H1 (cell line): Measurements from ENCODE around the gene FBN2. TPM values are rescaled to one million over a fixed set of nuclear protein-coding genes. Genes with fewer than 3 reads are reported as not detected.

Experiments used
- CTCF ChIA-PET: fragments of 300-600 bp; sonication (Branson Sonifier 250); formaldehyde crosslinking; loops from one replicate; lab custom pipeline; 2021; ENCODE audit not compliant: partially characterized antibody; lab: Charles Lee
- POLR2A ChIA-PET: fragments of 300-600 bp; sonication (Branson Sonifier 250); formaldehyde crosslinking; loops from one replicate; lab custom pipeline; 2021; ENCODE audit warnings: inconsistent platforms; ENCODE audit not compliant: partially characterized antibody; lab: Charles Lee
- DNase-seq, 2 experiments: peaks; one replicate each; pipeline versions ENCODE4 v3.0.0 to v3.0.0-alpha.2; 2010 to 2022; ENCODE audit warnings: low spot score in 2 of 2, low read depth in 1 of 2, mixed read lengths in 1 of 2
- FAIRE-seq: peaks from 2 replicates; lab custom pipeline; 2011; peaks lifted over from hg19 to GRCh38; lab: Jason Lieb, UNC
- H2AFZ ChIP-seq: 2 replicates; pipeline ENCODE4 v1.8.1; 2012; ENCODE audit warnings: low read length, inconsistent platforms
- H2AK5ac ChIP-seq: 2 replicates; pipeline ENCODE4 v1.6.1; 2013; ENCODE audit warnings: low read depth, low read length
- H2BK120ac ChIP-seq: replicated peaks from 2 replicates; pipeline ENCODE3; 2013; ENCODE audit warnings: low read depth, low read length, inconsistent platforms
- H2BK12ac ChIP-seq: 2 replicates; pipeline ENCODE4 v1.6.1; 2013; ENCODE audit warnings: low read depth, low read length
- H2BK15ac ChIP-seq: 2 replicates; pipeline ENCODE4 v1.6.1; 2013; ENCODE audit warnings: low read length
- H2BK20ac ChIP-seq: 2 replicates; pipeline ENCODE4 v1.6.1; 2013; ENCODE audit warnings: low read length
- H2BK5ac ChIP-seq: 2 replicates; pipeline ENCODE4 v1.6.1; 2013; ENCODE audit warnings: low read depth, low read length
- H3K14ac ChIP-seq: 2 replicates; pipeline ENCODE4 v1.6.1; 2013; ENCODE audit warnings: inconsistent platforms; ENCODE audit not compliant: insufficient read length
- H3K18ac ChIP-seq: 2 replicates; pipeline ENCODE4 v1.6.1; 2013; ENCODE audit warnings: low read length; ENCODE audit errors: extremely low read depth
- H3K23ac ChIP-seq: 2 replicates; pipeline ENCODE4 v1.6.1; 2013; ENCODE audit warnings: inconsistent platforms; ENCODE audit not compliant: insufficient read length
- H3K23me2 ChIP-seq: 2 replicates; pipeline ENCODE4 v1.6.1; 2013; ENCODE audit warnings: low read depth, low read length
- H3K27ac ChIP-seq: 2 replicates; pipeline ENCODE4 v1.6.1; 2011; ENCODE audit warnings: low read depth, low read length, inconsistent platforms
- H3K27me3 ChIP-seq, 4 experiments: replicated peaks in 1 of 4; 1 replicate in 1 of 4; 2 replicates in 3 of 4; pipeline versions ENCODE4 v1.6.1 to v1.8.1; 2011 to 2013; ENCODE audit warnings: low read length in 3 of 4, mild to moderate bottlenecking in 3 of 4, inconsistent platforms in 2 of 4, mixed read lengths in 2 of 4, moderate library complexity in 1 of 4; ENCODE audit not compliant: control insufficient read depth in 3 of 4, insufficient read depth in 3 of 4; ENCODE audit errors: extremely low read depth in 1 of 4
- H3K36me3 ChIP-seq, 4 experiments: 2 replicates each; pipeline versions ENCODE4 v1.6.1 to v1.8.1; 2011 to 2013; ENCODE audit warnings: mild to moderate bottlenecking in 4 of 4, low read length in 3 of 4, moderate library complexity in 2 of 4, control low read depth in 1 of 4, inconsistent platforms in 1 of 4; ENCODE audit not compliant: insufficient read depth in 4 of 4, control insufficient read depth in 2 of 4
- H3K4ac ChIP-seq: replicated peaks from 2 replicates; pipeline ENCODE3; 2013; ENCODE audit warnings: low read length, low read depth, mixed read lengths, inconsistent platforms; ENCODE audit not compliant: insufficient read length
- H3K4me1 ChIP-seq, 4 experiments: replicated peaks in 1 of 4; 1 replicate in 1 of 4; 2 replicates in 3 of 4; pipeline versions ENCODE4 v1.6.1 to v1.8.1; 2011 to 2013; ENCODE audit warnings: low read length in 3 of 4, inconsistent platforms in 2 of 4, mixed read lengths in 1 of 4; ENCODE audit not compliant: insufficient read depth in 4 of 4, control insufficient read depth in 3 of 4
- H3K4me2 ChIP-seq, 2 experiments: 2 replicates each; pipeline versions ENCODE4 v1.6.1 to v1.8.1; 2011 to 2013; ENCODE audit warnings: low read depth in 2 of 2, low read length in 2 of 2, control low read depth in 1 of 2, inconsistent platforms in 1 of 2, mild to moderate bottlenecking in 1 of 2; ENCODE audit not compliant: insufficient read depth in 1 of 2
- H3K4me3 ChIP-seq, 4 experiments: fragments of 200-600, 300-600 bp in 1 of 4; sonication (generic), shearing (Covaris generic), sonication (Bioruptor Twin) in 1 of 4; 2 replicates each; pipeline versions ENCODE4 v1.5.1 to v1.8.1; 2011 to 2016; ENCODE audit warnings: low read length in 4 of 4, low read depth in 3 of 4, control low read depth in 2 of 4, inconsistent platforms in 2 of 4, mild to moderate bottlenecking in 2 of 4, mixed read lengths in 1 of 4, moderate library complexity in 1 of 4; ENCODE audit not compliant: insufficient read depth in 2 of 4; ENCODE audit errors: extremely low read depth in 1 of 4
- H3K56ac ChIP-seq: replicated peaks from 2 replicates; pipeline ENCODE3; 2013; ENCODE audit warnings: low read depth, mild to moderate bottlenecking, mixed read lengths, low read length, inconsistent platforms; ENCODE audit not compliant: insufficient read length
- H3K79me1 ChIP-seq: 2 replicates; pipeline ENCODE4 v1.6.1; 2013; ENCODE audit warnings: low read depth, low read length, control low read depth
- H3K79me2 ChIP-seq, 2 experiments: 2 replicates each; pipeline versions ENCODE4 v1.6.1 to v1.8.1; 2012 to 2013; ENCODE audit warnings: low read length in 2 of 2, mild to moderate bottlenecking in 2 of 2, inconsistent platforms in 1 of 2; ENCODE audit not compliant: insufficient read depth in 2 of 2, control insufficient read depth in 1 of 2
- H3K9ac ChIP-seq, 4 experiments: replicated peaks in 1 of 4; 1 replicate in 1 of 4; 2 replicates in 3 of 4; pipeline versions ENCODE4 v1.6.1 to v1.8.1; 2011 to 2013; ENCODE audit warnings: low read depth in 3 of 4, low read length in 3 of 4, control low read depth in 2 of 4, mild to moderate bottlenecking in 2 of 4, moderate library complexity in 2 of 4, inconsistent platforms in 1 of 4; ENCODE audit errors: extremely low read depth in 1 of 4
- H3K9me3 ChIP-seq, 2 experiments: 2 replicates each; pipeline versions ENCODE4 v1.6.1 to v1.8.1; 2012 to 2013; ENCODE audit warnings: mild to moderate bottlenecking in 2 of 2, moderate library complexity in 2 of 2, control low read depth in 1 of 2, inconsistent platforms in 1 of 2, low read depth in 1 of 2, low read length in 1 of 2, mixed read lengths in 1 of 2; ENCODE audit not compliant: insufficient read depth in 2 of 2
- H4K20me1 ChIP-seq, 2 experiments: replicated peaks in 1 of 2; 2 replicates each; pipeline versions ENCODE3 to v1.8.1; 2011 to 2013; ENCODE audit warnings: inconsistent platforms in 2 of 2, low read length in 2 of 2, mild to moderate bottlenecking in 1 of 2; ENCODE audit not compliant: insufficient read depth in 2 of 2, control insufficient read depth in 1 of 2
- H4K5ac ChIP-seq: 2 replicates; pipeline ENCODE4 v1.6.1; 2013; ENCODE audit warnings: low read length, low read depth, mixed read lengths, inconsistent platforms; ENCODE audit not compliant: insufficient read length
- H4K8ac ChIP-seq: 2 replicates; pipeline ENCODE4 v1.8.0; 2013; ENCODE audit warnings: mild to moderate bottlenecking, moderate library complexity, low read length, inconsistent platforms; ENCODE audit not compliant: insufficient read depth; ENCODE audit errors: extremely low read depth
- H4K91ac ChIP-seq: replicated peaks from 2 replicates; pipeline ENCODE3; 2013; ENCODE audit warnings: low read length, mixed read lengths, inconsistent platforms; ENCODE audit not compliant: insufficient read length
- KDM1A ChIP-seq: fragments of 200-600, 300-600 bp; sonication (generic); IDR thresholded peaks from 2 replicates; pipeline ENCODE4 v1.7.1; 2016; ENCODE audit warnings: mild to moderate bottlenecking, low read length, borderline replicate concordance
- TAF1 ChIP-seq: IDR thresholded peaks from 2 replicates; pipeline ENCODE4 v1.6.1; 2011; ENCODE audit warnings: mild to moderate bottlenecking, low read depth, low read length
- WGBS, 2 experiments: shearing (Covaris generic) in 1 of 2; methylation state at CpG; one replicate each; pipeline versions ENCODE4 v1.1.6 to v1.1.7; 2013 to 2015; ENCODE audit warnings: low lambda C conversion rate in 2 of 2, mixed read lengths in 2 of 2, inconsistent platforms in 1 of 2, low coverage in 1 of 2, missing lambda C conversion rate in 1 of 2; ENCODE audit not compliant: insufficient replicate concordance in 2 of 2, insufficient coverage in 1 of 2, insufficient read length in 1 of 2; ENCODE audit errors: extremely low coverage in 1 of 2, missing lambda C conversion rate in 1 of 2; 5-methylcytosine and 5-hydroxymethylcytosine counted together
- polyA plus RNA-seq, 7 experiments: library from polyadenylated mRNA; depleted of rRNA in 3 of 7; stranded (reverse) in 5 of 7; unstranded in 2 of 7; fragments of >200 nt in 5 of 7; fragments of 200-250 nt in 2 of 7; gene quantifications; 1 replicate in 5 of 7; 2 replicates in 1 of 7; 4 replicates in 1 of 7; pipeline versions ENCODE4 v1.2.1 to v1.2.3, GENCODE V29; 2011 to 2013; ENCODE audit warnings: missing spikeins in 2 of 7, mixed read lengths in 2 of 7
- total RNA-seq: library from RNA; stranded (reverse); fragmentation: NEBNext Ultra II Directional; extraction: Animal tissue kit (Norgen Biotek cat#: 25700); gene quantifications from 2 replicates; pipeline ENCODE4 v1.2.1, GENCODE V29; 2021

FBN2 gene
- total and polyA plus RNA-seq, 2 of the 8 experiments (the other 6 are each of a cell fraction or from before 2014, with no cell fraction given), result 14.1 to 16.3 TPM

DNA sequence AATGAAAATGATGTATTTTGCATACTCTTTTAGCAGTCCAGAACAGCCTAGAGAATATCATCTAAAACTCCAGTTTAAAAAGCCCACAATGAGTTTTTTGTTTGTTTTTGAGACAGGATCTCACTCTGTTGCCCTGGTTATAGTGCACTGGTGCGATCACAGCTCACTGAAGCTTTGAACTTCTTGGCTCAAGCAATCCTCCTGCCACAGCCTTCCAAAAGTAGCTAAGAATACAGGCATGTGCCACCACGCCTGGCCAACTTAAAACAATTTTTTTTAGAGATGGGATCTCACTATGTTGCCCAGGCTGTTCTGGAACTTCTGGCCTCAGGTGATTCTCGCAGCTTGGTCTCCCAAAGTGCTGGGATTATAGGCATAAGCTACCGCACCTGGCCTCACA is 175.7 kb downstream of the FBN2 start:
- WGBS, 2 experiments, result 91% methylated on average over 4 of the region's 4 CpGs; no CpG with 5 or more reads in 1 of the 2 experiments
- DNase-seq (no peak), FAIRE-seq (no peak)
- CTCF ChIA-PET, result interaction anchor here (1.5 kb wide), 1 partner anchor 8 kb away, joined by 4 read pairs; no protein-coding TSS in a partner anchor
- Histone ChIP-seq H4K20me1 (no peaks in the 10 kb centered on the region), H2BK12ac (no peak overlapping the region), H4K8ac (no peak overlapping the region), H3K18ac (no peak overlapping the region), H4K5ac (no peak overlapping the region), H3K4me3 (no peak overlapping the region), H3K36me3 (no peaks in the 10 kb centered on the region; a peak in 2 of 8 replicates), H3K14ac (no peak overlapping the region), H3K79me1 (no peaks in the 10 kb centered on the region), H2BK5ac (no peak overlapping the region), H3K4ac (no peak overlapping the region), H3K79me2 (no peaks in the 10 kb centered on the region), H4K91ac (no peak overlapping the region), H3K27me3 (no peaks in the 10 kb centered on the region), H3K23me2 (no peaks in the 10 kb centered on the region), H3K4me1 (no peaks in the 10 kb centered on the region), H3K27ac (no peak overlapping the region), H2BK120ac (no peak overlapping the region), H2BK15ac (no peak overlapping the region), H3K56ac (no peak overlapping the region), H3K4me2 (no peak overlapping the region), H3K23ac (no peak overlapping the region), H2AK5ac (no peak overlapping the region), H3K9ac (no peak overlapping the region), H2AFZ (no peak overlapping the region), H2BK20ac (no peak overlapping the region), H3K9me3 (no peaks in the 10 kb centered on the region)
- TF ChIP-seq KDM1A (peak; percentile 48; the same call in 1 of the 2 replicates), TAF1 (no peak)
- POLR2A ChIA-PET, result no interaction called here
